HG02840 (cell line): ENCODE results near the gene L1CAM.

ENCODE experiments used
- ATAC-seq: cut with Tn5 transposase; IDR thresholded peaks from one replicate; pipeline ENCODE4 v1.9.1; 2021; ENCODE audit warnings: mild to moderate bottlenecking, moderate library complexity, moderate number of reproducible peaks; ENCODE audit not compliant: unreplicated experiment, low FRiP score

L1CAM gene

GRCh38 chrX:153866302-153867019, 19.5 kb downstream of the L1CAM start:
- no peak for ATAC-seq

GRCh38 chrX:153865685-153866084, 20.3 kb downstream of the L1CAM start:
- no peak for ATAC-seq

GRCh38 chrX:153865321-153865580, 20.7 kb downstream of the L1CAM start:
- no peak for ATAC-seq

- no peak for ATAC-seq
These were observed 21.2 kb downstream of the L1CAM start for GRCh38 chrX:153864561-153865320.

- ATAC-seq = no peak
These were observed 21.9 kb downstream of the L1CAM start for GRCh38 chrX:153864101-153864500.

GRCh38 chrX:153863251-153863991, 22.6 kb downstream of the L1CAM start:
- ATAC-seq = no peak

GRCh38 chrX:153862369-153863250, 23.4 kb downstream of the L1CAM start:
- ATAC-seq = no peak

- ATAC-seq = no peak
These were observed 24.2 kb downstream of the L1CAM start for GRCh38 chrX:153861733-153862310.

GRCh38 chrX:153861151-153861550, 24.8 kb downstream of the L1CAM start:
- ATAC-seq = no peak

- no peak for ATAC-seq
These were observed 28.5 kb downstream of the L1CAM start for GRCh38 chrX:153857348-153857903.

- ATAC-seq = no peak
These were observed 31.3 kb downstream of the L1CAM start for GRCh38 chrX:153854702-153855101.

- no peak for ATAC-seq
These were observed 32.1 kb downstream of the L1CAM start for GRCh38 chrX:153853902-153854267.

- ATAC-seq = no peak
These were observed 32.6 kb downstream of the L1CAM start for GRCh38 chrX:153853180-153853901.

- no peak for ATAC-seq
These were observed 34.0 kb downstream of the L1CAM start for GRCh38 chrX:153851981-153852380.

GRCh38 chrX:153848325-153848724, 37.6 kb downstream of the L1CAM start:
- no peak for ATAC-seq

- no peak for ATAC-seq
These were observed 40.1 kb downstream of the L1CAM start for GRCh38 chrX:153845842-153846241.

- ATAC-seq = no peak
These were observed 40.8 kb downstream of the L1CAM start for GRCh38 chrX:153845195-153845594.

GRCh38 chrX:153844509-153845082, 41.4 kb downstream of the L1CAM start:
- no peak for ATAC-seq

GRCh38 chrX:153836921-153837320, 49.1 kb downstream of the L1CAM start:
- no peak for ATAC-seq
